ENCODE data around the gene CD8B.
"Not testable (repeated sequence)": the region's sequence is repeated elsewhere in the genome, so short reads cannot be mapped to it uniquely, and the experiment has no call there.

Gene CD8B

GRCh38 chr2:86835548-86835889, 26.2 kb downstream of the CD8B start:
- not testable (repeated sequence) for DNase-seq

GRCh38 chr2:86833315-86833714, 28.4 kb downstream of the CD8B start:
- DNase-seq: no peak

DNA sequence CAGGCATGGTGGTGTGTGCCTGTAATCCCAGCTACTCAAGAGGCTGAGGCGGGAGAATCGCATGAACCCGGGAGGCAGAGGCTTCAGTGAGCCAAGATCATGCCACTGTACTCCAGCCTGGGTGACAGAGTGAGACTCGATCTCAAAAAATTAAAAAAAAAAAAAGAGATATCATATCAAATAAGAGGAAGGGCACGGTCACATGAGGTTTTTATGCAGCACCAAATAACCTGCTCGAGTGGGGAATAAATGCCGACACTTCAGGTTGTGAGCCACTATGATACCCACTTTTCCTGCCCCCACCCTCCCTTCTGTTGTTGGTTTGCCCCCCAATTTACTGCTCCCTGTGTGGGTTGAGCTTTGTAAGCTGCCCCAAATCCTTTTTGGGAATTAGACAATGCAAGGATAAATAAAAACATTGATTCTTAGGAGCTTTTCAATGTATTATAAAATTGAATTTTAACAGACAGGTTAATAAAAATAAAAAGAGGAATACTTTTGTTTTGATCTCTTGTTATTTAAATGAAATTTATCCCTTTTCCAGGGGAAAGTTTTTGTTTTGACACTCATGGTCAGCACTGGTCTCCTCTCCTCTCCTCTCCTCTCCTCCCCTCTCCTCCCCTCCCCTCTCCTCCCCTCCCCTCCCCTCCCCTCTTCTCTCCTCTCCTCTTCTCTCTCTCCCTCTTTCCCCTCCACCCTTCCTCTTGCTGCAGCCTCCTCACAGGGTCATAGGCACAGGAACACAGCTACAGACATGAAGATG, 29.2 kb downstream of the CD8B start:
- DNase-seq: no peak

GRCh38 chr2:86831537-86831936, 30.1 kb downstream of the CD8B start:
- no peak for DNase-seq

DNA sequence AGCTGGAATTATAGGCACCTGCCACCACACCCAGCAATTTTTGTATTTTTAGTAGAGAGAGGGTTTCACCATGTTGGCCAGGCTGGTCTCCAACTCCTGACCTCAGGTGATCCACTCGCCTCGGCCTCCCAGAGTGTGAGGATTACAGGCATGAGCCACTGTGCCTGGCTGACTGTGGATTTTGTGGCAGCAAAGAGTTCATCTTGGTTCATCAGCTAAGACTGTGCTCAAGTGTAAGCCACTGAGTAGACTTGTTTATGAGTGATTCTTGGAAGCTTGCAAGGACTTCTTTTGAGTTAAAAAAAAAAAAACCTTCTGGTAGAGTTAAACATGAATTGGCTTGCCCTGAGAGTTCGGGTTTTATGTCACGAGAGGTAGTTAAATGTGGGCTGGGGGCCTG, 34.7 kb downstream of the CD8B start:
- no peak for DNase-seq

- no peak for DNase-seq
Measured at GRCh38 chr2:86825693-86826381, 35.8 kb downstream of the CD8B start.

DNA sequence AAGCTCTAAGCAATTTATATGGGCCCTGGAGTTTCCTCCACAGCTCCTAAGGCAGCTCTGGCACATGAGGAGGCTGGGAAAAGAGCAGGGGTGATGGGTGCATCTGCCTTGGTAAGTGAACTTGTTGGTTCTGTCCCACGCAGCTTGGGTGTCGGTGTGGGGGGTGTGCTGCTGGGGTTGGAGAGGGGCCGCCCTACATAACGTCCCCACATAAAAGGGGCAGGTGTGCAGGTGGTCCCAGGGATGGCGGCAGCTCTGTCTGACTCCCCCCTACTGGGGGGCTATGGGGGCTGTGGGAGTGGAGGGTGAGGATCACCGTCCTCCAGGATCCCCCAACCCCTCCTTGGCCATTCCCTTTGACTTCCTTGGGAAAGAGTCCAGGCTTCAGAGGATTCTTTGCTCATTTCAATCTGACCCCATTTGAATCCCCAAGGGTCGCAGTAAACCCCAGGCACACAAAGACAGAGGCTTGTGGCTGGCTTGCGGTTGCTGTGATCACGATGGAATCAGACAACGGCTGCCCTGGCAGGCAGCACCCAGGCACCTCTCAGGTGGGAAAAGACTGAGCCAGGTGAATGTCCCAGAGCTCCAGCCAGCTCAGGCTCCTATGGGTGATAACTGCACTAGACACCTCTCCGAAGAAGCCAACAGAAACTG, 36.5 kb downstream of the CD8B start:
- DNase-seq: no peak

GRCh38 chr2:86822668-86823345, 38.9 kb downstream of the CD8B start:
- DNase-seq: no peak

GRCh38 chr2:86821842-86822241, 39.8 kb downstream of the CD8B start:
- DNase-seq: no peak

DNA sequence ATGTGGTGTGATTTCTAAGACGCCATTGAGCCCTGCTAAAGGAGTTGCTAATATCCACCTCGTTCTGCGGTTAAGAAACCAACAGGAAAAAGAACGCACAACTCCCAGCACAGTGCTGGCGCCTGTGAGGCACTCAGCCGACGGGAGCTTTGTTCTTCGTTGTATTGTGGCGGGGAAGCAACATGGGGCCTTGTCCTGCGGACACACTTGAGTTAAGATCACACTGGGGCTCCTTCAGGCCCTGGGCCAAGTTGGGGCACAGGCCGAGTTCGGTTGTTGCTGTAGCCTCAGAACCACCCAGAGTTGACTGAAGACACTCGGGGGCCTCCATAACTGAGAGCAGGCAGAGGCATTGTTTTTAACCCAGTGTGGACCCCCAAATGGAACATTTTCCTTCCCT, 40.4 kb downstream of the CD8B start:
- DNase-seq: no peak

GRCh38 chr2:86818957-86819356, 42.7 kb downstream of the CD8B start:
- no peak for DNase-seq

GRCh38 chr2:86818114-86818801, 43.4 kb downstream of the CD8B start:
- no peak for DNase-seq

DNA sequence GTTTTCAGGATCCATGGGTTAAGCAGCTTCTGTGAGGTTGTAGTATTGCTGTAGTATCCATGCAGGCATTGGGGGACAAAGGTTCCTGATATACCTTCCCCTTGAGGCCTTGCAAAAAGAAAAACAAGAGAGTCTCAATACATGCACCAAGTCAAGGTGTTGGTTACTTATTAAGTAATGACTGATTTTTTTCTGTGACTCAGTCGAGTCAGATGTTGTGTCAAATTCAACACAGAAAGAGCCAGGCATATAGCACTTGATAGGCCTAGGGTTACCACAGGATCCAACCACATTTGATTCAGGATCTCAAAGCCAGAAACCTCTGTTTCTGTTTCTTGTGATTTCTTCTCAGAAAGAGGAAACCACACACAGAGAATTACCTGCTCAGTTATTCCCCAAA, 46.1 kb downstream of the CD8B start:
- DNase-seq: no peak

DNA sequence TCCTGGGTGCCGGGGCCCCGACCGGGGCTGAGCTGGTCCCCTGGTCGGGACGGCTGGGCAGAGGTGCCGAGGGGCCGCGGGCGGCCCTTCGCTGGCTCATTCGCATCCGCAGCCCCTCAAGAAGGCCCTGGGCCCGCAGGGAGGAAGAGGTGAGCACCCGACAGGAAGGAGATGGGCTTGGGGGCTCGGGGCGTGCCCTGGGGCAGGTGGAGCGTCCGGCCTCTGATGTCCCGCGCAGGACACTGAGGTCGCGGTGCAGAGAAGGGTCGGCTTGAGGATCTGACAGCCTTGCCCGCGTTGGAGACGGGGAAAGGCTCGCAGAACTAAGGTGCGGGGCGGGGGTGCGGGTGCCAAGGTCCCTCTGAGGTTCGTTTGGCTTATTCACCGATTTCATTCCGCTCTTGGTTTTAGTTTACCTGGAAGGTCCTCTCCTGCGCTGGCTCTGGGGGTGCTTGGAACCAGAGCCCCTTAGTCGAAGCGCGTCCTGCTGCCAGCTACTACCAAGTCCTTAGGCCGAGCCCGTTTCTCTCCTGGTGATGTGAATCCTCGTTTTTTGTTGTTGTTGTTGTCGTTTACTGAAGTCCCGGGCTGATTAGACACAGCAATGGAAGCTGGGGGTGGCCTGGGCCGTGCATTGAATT, 52.1 kb downstream of the CD8B start:
- no peak for DNase-seq

DNA sequence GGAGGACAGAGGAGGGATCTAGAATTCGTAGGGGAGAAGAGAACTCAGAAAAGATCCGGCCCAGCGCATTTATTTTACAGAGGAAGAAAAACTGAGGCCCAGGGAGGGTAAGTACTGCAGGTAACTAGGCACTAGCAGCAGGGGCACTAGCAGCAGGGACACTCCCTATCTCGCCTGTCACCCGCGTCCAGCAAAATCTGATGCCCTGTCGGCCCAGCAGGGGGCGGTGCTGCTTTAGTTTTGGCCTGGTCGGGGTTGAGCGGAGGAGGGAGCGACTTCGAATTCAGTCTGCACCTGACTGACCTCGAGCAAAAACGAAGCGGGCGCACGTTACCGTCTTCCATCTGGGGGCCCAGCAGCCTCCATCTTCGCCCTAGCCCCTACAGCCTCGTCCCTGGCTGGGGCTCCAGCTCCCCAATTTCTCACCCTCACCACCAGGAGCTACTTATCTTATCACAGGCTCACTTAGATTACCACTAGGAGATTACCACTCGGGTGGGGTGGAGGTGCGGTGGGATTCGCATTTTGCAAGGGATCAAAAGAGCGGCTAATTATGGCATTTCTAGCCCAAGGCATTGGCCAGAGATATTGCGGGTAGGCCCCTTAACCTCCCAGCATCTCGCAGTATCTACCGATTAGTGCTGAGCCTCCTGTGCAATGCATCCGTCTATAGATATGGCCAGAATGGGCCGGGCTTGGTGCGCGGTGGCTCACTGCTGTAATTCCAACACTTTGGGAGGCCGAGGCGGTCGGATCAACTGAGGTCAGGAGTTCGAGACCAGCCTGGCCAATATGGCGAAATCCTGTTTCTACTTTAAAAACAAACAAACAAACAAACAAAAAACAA, 53.1 kb downstream of the CD8B start:
- DNase-seq: peak; percentile 93

- no peak for DNase-seq
Measured at GRCh38 chr2:86807468-86808275, 54.0 kb downstream of the CD8B start.

- DNase-seq: no peak
Measured at GRCh38 chr2:86807133-86807467, 54.6 kb downstream of the CD8B start.

- DNase-seq: no peak
Measured at GRCh38 chr2:86806059-86806857, 55.4 kb downstream of the CD8B start.

GRCh38 chr2:86800856-86801567, 60.7 kb downstream of the CD8B start:
- DNase-seq: no peak
